ENCODE data around the gene ATP7A.

- TF ChIP-seq POLR2A (IDR thresholded peaks at IDR 0.05; ENCODE audit: low read depth, low read length) (no peak), TAF1 (IDR thresholded peaks at IDR 0.05; ENCODE audit: low read depth, low read length) (no peak), SPI1 (IDR thresholded peaks at IDR 0.05; ENCODE audit: low read depth, low read length) (no peak), POLR2AphosphoS5 (IDR thresholded peaks at IDR 0.05; ENCODE audit: low read depth, low read length) (no peak), PAX5 (IDR thresholded peaks at IDR 0.05; ENCODE audit: insufficient read depth, low read length, severe bottlenecking) (no peak), POU2F2 (IDR thresholded peaks at IDR 0.05; ENCODE audit: low read depth, low read length) (no peak)
Measured at GRCh38 chrX:77900688-77901087, 9.8 kb upstream of the ATP7A start.

All from GM12891 (cell line).